IMR-90 (cell line): ENCODE results near the gene FEM1B. TPM values are rescaled to one million over a fixed set of nuclear protein-coding genes. Genes with fewer than 3 reads are reported as not detected.
A peak's percentile ranks its signal among the peaks of the same experiment; 100 is the strongest.

Source experiments
- ATAC-seq: fragments of 200-7000 bp; cut with Tn5 transposase; 2 replicates; pipeline ENCODE4 v1.9.1; 2020; ENCODE audit warnings: low read depth, mild to moderate bottlenecking, moderate library complexity
- BruUV-seq: library from RNA; stranded (reverse); fragments of 400-500 nt; replicated peaks from 2 replicates; lab custom pipeline; 2021; lab: Mats Ljungman, UMichigan
- CTCF ChIA-PET: fragments of 300-600 bp; formaldehyde crosslinking; extraction: SDS; loops from one replicate; lab custom pipeline; 2021; ENCODE audit warnings: antibody characterized with exemption; lab: Yijun Ruan, JAX
- POLR2A ChIA-PET: fragments of 300-600 bp; sonication (Branson Sonifier 250); formaldehyde crosslinking; loops from one replicate; lab custom pipeline; 2022; ENCODE audit warnings: antibody characterized with exemption; ENCODE audit not compliant: unreplicated experiment; lab: Charles Lee
- DNase-seq: peaks from one replicate; pipeline ENCODE4 v3.0.0; 2013
- H2AFZ ChIP-seq: replicated peaks from 2 replicates; pipeline ENCODE3; 2013; ENCODE audit warnings: low read length, mild to moderate bottlenecking; ENCODE audit not compliant: poor library complexity
- H2AK5ac ChIP-seq: 2 replicates; pipeline ENCODE4 v1.6.1; 2013; ENCODE audit warnings: low read depth, low read length, inconsistent platforms
- H2AK9ac ChIP-seq: replicated peaks from 2 replicates; pipeline ENCODE3; 2013; ENCODE audit warnings: mild to moderate bottlenecking, low read depth, low read length, moderate library complexity; ENCODE audit not compliant: poor library complexity
- H2BK120ac ChIP-seq: 2 replicates; pipeline ENCODE4 v1.6.1; 2013; ENCODE audit warnings: low read depth, low read length, inconsistent platforms
- H2BK15ac ChIP-seq: 3 replicates; pipeline ENCODE4 v1.6.1; 2013; ENCODE audit warnings: low read depth, low read length, inconsistent platforms
- H2BK20ac ChIP-seq: 2 replicates; pipeline ENCODE4 v1.6.1; 2013; ENCODE audit warnings: low read depth, mild to moderate bottlenecking, inconsistent platforms, low read length, moderate library complexity
- H2BK5ac ChIP-seq: 2 replicates; pipeline ENCODE4 v1.6.1; 2013; ENCODE audit warnings: mild to moderate bottlenecking, low read depth, low read length, inconsistent platforms; ENCODE audit not compliant: poor library complexity, severe bottlenecking
- H3K14ac ChIP-seq: replicated peaks from 2 replicates; pipeline ENCODE4 v1.6.1; 2013; ENCODE audit warnings: low read depth, low read length, inconsistent platforms
- H3K18ac ChIP-seq: 2 replicates; pipeline ENCODE4 v1.6.1; 2013; ENCODE audit warnings: low read depth, low read length, control low read depth
- H3K23ac ChIP-seq: 2 replicates; pipeline ENCODE4 v1.6.1; 2013; ENCODE audit warnings: low read depth, low read length, inconsistent platforms
- H3K27ac ChIP-seq: 2 replicates; pipeline ENCODE4 v1.5.1; 2013; ENCODE audit warnings: mild to moderate bottlenecking, control low read depth, low read length; ENCODE audit not compliant: insufficient read depth
- H3K27me3 ChIP-seq: 2 replicates; pipeline ENCODE4 v1.6.1; 2013; ENCODE audit warnings: low read length; ENCODE audit not compliant: control insufficient read depth, insufficient read depth
- H3K36me3 ChIP-seq: 2 replicates; pipeline ENCODE4 v1.6.1; 2013; ENCODE audit warnings: low read length, mixed read lengths; ENCODE audit not compliant: control insufficient read depth, insufficient read depth
- H3K4ac ChIP-seq: 2 replicates; pipeline ENCODE4 v1.6.1; 2013; ENCODE audit warnings: low read depth, low read length, inconsistent platforms
- H3K4me1 ChIP-seq: 2 replicates; pipeline ENCODE4 v1.6.1; 2013; ENCODE audit warnings: low read length, mixed read lengths; ENCODE audit not compliant: control insufficient read depth, insufficient read depth
- H3K4me2 ChIP-seq: 2 replicates; pipeline ENCODE4 v1.6.1; 2013; ENCODE audit warnings: low read depth, mild to moderate bottlenecking, control low read depth, low read length, moderate library complexity
- H3K4me3 ChIP-seq: 2 replicates; pipeline ENCODE4 v1.5.1; 2013; ENCODE audit warnings: low read depth, mild to moderate bottlenecking, control low read depth, low read length, moderate library complexity; ENCODE audit not compliant: insufficient read depth
- H3K56ac ChIP-seq: 2 replicates; pipeline ENCODE4 v1.6.1; 2013; ENCODE audit warnings: low read length, inconsistent platforms; ENCODE audit not compliant: insufficient read depth; ENCODE audit errors: extremely low read depth
- H3K79me1 ChIP-seq, 2 experiments: 2 replicates each; pipeline ENCODE4 v1.6.1; 2013; ENCODE audit warnings: low read length in 2 of 2, inconsistent platforms in 1 of 2, low read depth in 1 of 2
- H3K9ac ChIP-seq: 2 replicates; pipeline ENCODE4 v1.6.1; 2013; ENCODE audit warnings: low read depth, low read length, control low read depth
- H3K9me1 ChIP-seq: 2 replicates; pipeline ENCODE4 v1.6.1; 2013; ENCODE audit warnings: low read length, inconsistent platforms; ENCODE audit not compliant: insufficient read depth
- H3K9me3 ChIP-seq: 2 replicates; pipeline ENCODE4 v1.6.1; 2013; ENCODE audit warnings: low read length; ENCODE audit not compliant: control insufficient read depth, insufficient read depth
- H4K20me1 ChIP-seq: 2 replicates; pipeline ENCODE4 v1.6.1; 2013; ENCODE audit warnings: low read length, inconsistent platforms; ENCODE audit not compliant: insufficient read depth
- H4K5ac ChIP-seq: 2 replicates; pipeline ENCODE4 v1.6.1; 2013; ENCODE audit warnings: mild to moderate bottlenecking, low read depth, low read length, control low read depth
- H4K8ac ChIP-seq, 2 experiments: 2 replicates each; pipeline ENCODE4 v1.6.1; 2013; ENCODE audit warnings: low read depth in 2 of 2, low read length in 2 of 2, control low read depth in 1 of 2, inconsistent platforms in 1 of 2
- H4K91ac ChIP-seq: 2 replicates; pipeline ENCODE4 v1.6.1; 2013; ENCODE audit warnings: low read depth, low read length, inconsistent platforms; ENCODE audit not compliant: insufficient read depth
- BHLHE40 ChIP-seq: fragments of 150-350 bp; IDR thresholded peaks from 2 replicates; pipeline ENCODE4 v1.6.1; 2016; ENCODE audit warnings: mild to moderate bottlenecking, low read depth, low read length
- CEBPB ChIP-seq: IDR thresholded peaks from 2 replicates; pipeline ENCODE4 v1.6.1; 2012; ENCODE audit warnings: low read depth, low read length, improper control_type of control experiment
- CHD1 ChIP-seq: IDR thresholded peaks from 2 replicates; pipeline ENCODE4 v1.6.1; 2012; ENCODE audit warnings: low read depth, low read length, improper control_type of control experiment
- CTCF ChIP-seq: conservative IDR thresholded peaks from 2 replicates; pipeline ENCODE4 v1.5.1; 2012; ENCODE audit warnings: mild to moderate bottlenecking, low read depth, low read length, improper control_type of control experiment
- ELK1 ChIP-seq: fragments of 150-350 bp; IDR thresholded peaks from 2 replicates; pipeline ENCODE4 v1.6.1; 2016; ENCODE audit warnings: low read depth, mild to moderate bottlenecking, low read length, moderate library complexity, borderline replicate concordance
- FOS ChIP-seq: fragments of 150-350 bp; IDR thresholded peaks from 2 replicates; pipeline ENCODE4 v1.6.1; 2016; ENCODE audit warnings: low read depth, low read length
- MAFK ChIP-seq: IDR thresholded peaks from 2 replicates; pipeline ENCODE4 v1.6.1; 2012; ENCODE audit warnings: low read depth, low read length, improper control_type of control experiment
- NFE2L2 ChIP-seq: fragments of 150-350 bp; IDR thresholded peaks from 2 replicates; pipeline ENCODE4 v1.6.1; 2016; ENCODE audit warnings: low read depth, mild to moderate bottlenecking, low read length
- RAD21 ChIP-seq: IDR thresholded peaks from 2 replicates; pipeline ENCODE4 v1.6.1; 2012; ENCODE audit warnings: low read length, improper control_type of control experiment
- RCOR1 ChIP-seq: IDR thresholded peaks from 2 replicates; pipeline ENCODE4 v1.6.1; 2012; ENCODE audit warnings: mild to moderate bottlenecking, low read length, improper control_type of control experiment; ENCODE audit not compliant: insufficient replicate concordance
- WGBS, 2 experiments: methylation state at CpG; one replicate each; pipeline versions ENCODE4 v1.1.5 to v1.1.7; 2013; ENCODE audit warnings: missing lambda C conversion rate in 2 of 2; ENCODE audit not compliant: insufficient read length in 1 of 2; ENCODE audit errors: extremely low coverage in 2 of 2; 5-methylcytosine and 5-hydroxymethylcytosine counted together
- dilution Hi-C: fragments of 300-500 bp; cut with HindIII; formaldehyde crosslinking; loops from one replicate; pipeline ENCODE4 v1.14.3; 2018; ENCODE audit warnings: low sequenced_read_pairs; ENCODE audit not compliant: unreplicated experiment
- in situ Hi-C: fragments of 300-500 bp; cut with MboI; formaldehyde crosslinking; loops from 3 replicates; pipeline ENCODE4 v1.14.3; 2019; ENCODE audit warnings: low sequenced_read_pairs, inconsistent platforms, mixed read lengths
- intact Hi-C: fragments of 100-400 bp; cut with micrococcal nuclease; formaldehyde crosslinking; loops from 2 replicates; pipeline ENCODE4 v1.10.0; 2022
- polyA plus RNA-seq, 3 experiments: library from polyadenylated mRNA; depleted of rRNA; stranded (reverse); fragments of >200 nt; gene quantifications; 2 replicates each; pipeline ENCODE4 v1.2.3, GENCODE V29; 2012; ENCODE audit warnings: low replicate concordance in 1 of 3
- total RNA-seq: library from RNA; depleted of rRNA; stranded (reverse); fragments of >200 nt; gene quantifications from 2 replicates; pipeline ENCODE4 v1.2.3, GENCODE V29; 2012
- TF ChIP-seq, protein P1 (sequence below): fragments of 150-350 bp; IDR thresholded peaks from 2 replicates; pipeline ENCODE4 v1.6.1; 2017; ENCODE audit warnings: mild to moderate bottlenecking, antibody characterized with exemption, low read length, low read depth

FEM1B gene
- total and polyA plus RNA-seq, 2 of the 4 experiments (the other 2 are of a cell fraction) = 16.9 to 51.4 TPM

DNA sequence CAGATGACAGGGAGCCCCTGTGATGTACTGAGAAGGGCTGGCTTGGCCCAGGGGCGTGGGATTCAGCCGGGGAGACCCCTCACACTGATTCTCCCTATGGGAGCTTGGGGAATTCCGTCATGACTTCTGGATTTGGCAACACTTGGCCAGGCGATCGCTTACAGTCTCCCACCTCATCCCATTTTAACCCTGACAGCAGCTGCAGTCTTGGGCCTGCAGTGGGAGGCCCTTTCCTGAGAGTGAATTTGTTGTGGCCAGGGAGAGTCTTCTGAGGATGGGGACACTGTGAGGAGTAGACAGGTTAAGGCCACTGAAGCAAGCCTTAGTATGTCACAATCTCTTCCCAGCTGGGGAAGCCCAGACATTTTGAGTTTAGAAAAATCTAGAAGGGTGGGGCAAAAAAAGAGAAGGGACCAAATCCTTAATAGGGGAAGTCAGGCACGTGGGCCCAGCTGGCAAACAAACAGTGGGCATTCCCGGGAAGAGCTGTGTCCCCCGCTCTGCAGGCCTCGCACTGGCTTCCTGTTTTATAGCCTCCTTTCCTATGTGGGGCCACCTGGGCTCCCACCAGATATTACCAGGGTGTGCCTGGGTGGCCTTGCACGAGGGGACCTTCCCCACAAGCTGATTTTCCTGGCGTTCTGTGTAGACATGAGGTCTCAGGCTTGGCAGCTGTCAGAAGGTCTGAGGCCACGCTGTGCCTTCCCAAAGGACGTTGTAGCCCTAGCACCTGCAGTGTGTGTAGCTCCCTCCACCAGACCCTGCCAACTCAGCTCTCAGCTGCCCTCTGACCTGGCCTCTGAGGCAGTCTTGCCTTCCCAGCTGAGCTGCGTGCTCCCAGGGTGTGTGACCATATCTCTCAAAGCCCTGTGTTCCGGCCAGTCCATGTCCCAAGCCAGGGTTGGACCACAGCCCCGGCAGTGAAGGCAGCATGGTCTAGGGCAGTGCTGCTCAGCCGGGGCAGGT is 64.5 kb downstream of the FEM1B start:
- CTCF ChIA-PET = no interaction called here
- no peak overlapping the region for H3K27ac ChIP-seq
- no peak for ATAC-seq

More for the DNA sequence above, 64.5 kb downstream of the FEM1B start:
- no TSS peak for BruUV-seq
- H4K5ac ChIP-seq = no peak overlapping the region
- no peak overlapping the region for H3K9ac ChIP-seq
- peak overlapping the region; percentile 48; the same call in 1 of the 2 replicates for H2AK5ac ChIP-seq
- peak overlapping the region; percentile 13; the same call in 1 of the 2 replicates for H2BK120ac ChIP-seq
- peaks cover 4% of the 10 kb centered on the region; the same call in 1 of the 2 replicates for H3K36me3 ChIP-seq
- 0 out of 4 replicates have a peak, but pooled peaks cover 0 to 3% of the 10 kb centered on the region in 2 experiments for H3K79me1 ChIP-seq
- no peak overlapping the region for H2BK5ac ChIP-seq
- intact Hi-C loops (no loop called here), in situ Hi-C loops (no loop called here), dilution Hi-C loops (no loop called here)
- H3K4me3 ChIP-seq = no peak overlapping the region
- no peak overlapping the region; the same call in 1 of the 2 replicates for H2BK20ac ChIP-seq
- 66% methylated on average over 8 of the region's 17 CpGs; no CpG with 5 or more reads in 1 of the 2 experiments for WGBS, 2 experiments
- H3K23ac ChIP-seq = peak overlapping the region; percentile 31; the same call in 1 of the 2 replicates
- peaks cover 10% of the 10 kb centered on the region for H3K9me1 ChIP-seq
- peak overlapping the region in 1 of 2 experiments; percentile 15; a peak in 1 of 4 replicates for H4K8ac ChIP-seq
- no peak overlapping the region for H3K56ac ChIP-seq
- peak overlapping the region; percentile 40 for H2AFZ ChIP-seq
- no peaks in the 10 kb centered on the region for H3K27me3 ChIP-seq
- H3K18ac ChIP-seq = no peak overlapping the region
- H3K4ac ChIP-seq = peak overlapping the region; percentile 47; the same call in 1 of the 2 replicates
- peaks cover 5% of the 10 kb centered on the region for H3K4me1 ChIP-seq
- H2AK9ac ChIP-seq = peak overlapping the region; percentile 19
- H3K9me3 ChIP-seq = no peaks in the 10 kb centered on the region
- DNase-seq = peak; percentile 39
- no peak for TF ChIP-seq FOS
- no peak for TF ChIP-seq RCOR1
- no peak for TF ChIP-seq CHD1
- no peak for TF ChIP-seq RAD21
- TF ChIP-seq CEBPB = no peak
- TF ChIP-seq MAFK = no peak
- TF ChIP-seq, protein P1, sequence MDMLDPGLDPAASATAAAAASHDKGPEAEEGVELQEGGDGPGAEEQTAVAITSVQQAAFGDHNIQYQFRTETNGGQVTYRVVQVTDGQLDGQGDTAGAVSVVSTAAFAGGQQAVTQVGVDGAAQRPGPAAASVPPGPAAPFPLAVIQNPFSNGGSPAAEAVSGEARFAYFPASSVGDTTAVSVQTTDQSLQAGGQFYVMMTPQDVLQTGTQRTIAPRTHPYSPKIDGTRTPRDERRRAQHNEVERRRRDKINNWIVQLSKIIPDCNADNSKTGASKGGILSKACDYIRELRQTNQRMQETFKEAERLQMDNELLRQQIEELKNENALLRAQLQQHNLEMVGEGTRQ = no peak
- TF ChIP-seq NFE2L2 = no peak
- no peak for TF ChIP-seq BHLHE40
- no peak for TF ChIP-seq CTCF
- no peak for TF ChIP-seq ELK1
- POLR2A ChIA-PET = no interaction called here
- H4K20me1 ChIP-seq = no peaks in the 10 kb centered on the region
- H3K14ac ChIP-seq = no peak overlapping the region
- no peak overlapping the region for H2BK15ac ChIP-seq
- peak overlapping the region; percentile 2; the same call in 1 of the 2 replicates for H4K91ac ChIP-seq
- no peak overlapping the region for H3K4me2 ChIP-seq
